Natural killer cell treated with Interleukin-12 subunit alpha and Interleukin-12 subunit beta and Interleukin-15 and Interleukin-18, amount 100 ng/mL, for 72 hours (primary cell): ENCODE results near the gene XXYLT1. TPM values are rescaled to one million over a fixed set of nuclear protein-coding genes. Genes with fewer than 3 reads are reported as not detected.

Source experiments
- ATAC-seq, 2 donors: fragments of 150-1000 bp; cut with Tn5 transposase in 1 of 2; sonication (Bioruptor Pico), chemical (Tn5 transposase) in 1 of 2; 2 replicates each; pipeline ENCODE4 v1.10.0; 2021
- DNase-seq: peaks from one replicate; pipeline ENCODE4 v3.0.0; 2022; ENCODE audit warnings: low spot score
- H3K27ac Mint-ChIP-seq, 2 donors: 1 replicate in 1 of 2; 2 replicates in 1 of 2; pipeline ENCODE4 v1.8.0; 2022; ENCODE audit warnings: mixed read lengths in 2 of 2, mild to moderate bottlenecking in 1 of 2, moderate library complexity in 1 of 2
- H3K27me3 Mint-ChIP-seq, 2 donors: 1 replicate in 1 of 2; 2 replicates in 1 of 2; pipeline ENCODE4 v1.8.0; 2022; ENCODE audit warnings: mixed read lengths in 2 of 2
- H3K36me3 Mint-ChIP-seq: one replicate; pipeline ENCODE4 v1.8.0; 2022; ENCODE audit warnings: mixed read lengths
- H3K4me1 Mint-ChIP-seq, 2 donors: 1 replicate in 1 of 2; 2 replicates in 1 of 2; pipeline ENCODE4 v1.8.0; 2022; ENCODE audit warnings: low read depth in 2 of 2, mixed read lengths in 2 of 2, mild to moderate bottlenecking in 1 of 2
- H3K4me3 Mint-ChIP-seq: one replicate; pipeline ENCODE4 v1.8.0; 2022; ENCODE audit warnings: mixed read lengths
- H3K9me3 Mint-ChIP-seq: 2 replicates; pipeline ENCODE4 v1.8.0; 2022; ENCODE audit warnings: mixed read lengths
- total RNA-seq, 2 donors: library from RNA; stranded (reverse); gene quantifications; one replicate each; pipeline ENCODE4 v1.2.3, GENCODE V29; 2022

Gene XXYLT1
- total RNA-seq, 2 donors from 2014 or later: 10.5 to 16.2 TPM

GRCh38 chr3:195179776-195180489 is 91.0 kb downstream of the XXYLT1 start:
- no peaks in the 10 kb centered on the region for H3K36me3 Mint-ChIP-seq
- no peak for DNase-seq
- peaks cover 6 to 13% of the 10 kb centered on the region in 2 donors for H3K4me1 Mint-ChIP-seq
- no peaks in the 10 kb centered on the region for H3K27me3 Mint-ChIP-seq
- no peak overlapping the region for H3K4me3 Mint-ChIP-seq
- peak in 1 of 2 donors; percentile 35 for ATAC-seq
- no peak overlapping the region for H3K27ac Mint-ChIP-seq
- H3K9me3 Mint-ChIP-seq: no peaks in the 10 kb centered on the region

DNA sequence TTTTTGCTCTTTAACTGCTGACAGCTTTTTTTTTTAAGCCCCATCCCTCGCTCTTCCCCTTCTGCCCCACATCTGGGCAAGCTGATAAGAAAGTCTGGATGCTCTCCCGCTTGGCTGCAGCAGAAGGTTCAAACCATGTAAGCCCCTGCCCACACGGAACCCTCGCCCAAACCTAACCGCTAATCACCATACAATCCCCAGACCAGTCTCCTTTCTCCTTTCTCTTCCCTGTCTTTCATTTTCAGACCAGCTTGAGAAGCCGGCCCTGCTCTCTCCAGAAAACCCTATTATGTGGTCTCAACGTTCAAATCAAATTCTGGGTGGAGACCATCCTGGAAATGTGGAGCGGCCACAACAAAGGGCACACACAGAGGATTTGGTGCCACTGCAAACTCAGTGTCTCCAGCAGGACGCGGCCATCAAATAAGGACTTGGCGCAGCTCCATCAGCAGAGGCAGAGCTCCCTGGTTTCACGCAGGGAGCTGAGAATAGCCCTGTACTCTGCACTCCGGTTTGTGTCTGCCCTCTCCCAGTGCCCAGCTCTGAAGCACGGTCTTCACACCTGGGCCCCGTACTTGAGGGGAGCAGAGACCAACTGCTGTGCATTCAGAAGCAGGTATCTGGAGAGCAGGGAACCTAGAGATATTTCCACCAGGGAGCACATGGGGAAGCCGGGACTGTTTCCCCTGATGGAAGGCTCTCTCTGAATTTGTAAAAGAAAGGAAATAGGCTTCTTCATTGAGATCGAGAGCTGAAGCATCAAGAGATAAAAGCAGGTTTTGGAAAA is 92.6 kb downstream of the XXYLT1 start:
- no peak for DNase-seq
- no peaks in the 10 kb centered on the region for H3K36me3 Mint-ChIP-seq
- H3K4me1 Mint-ChIP-seq: peaks cover 4 to 8% of the 10 kb centered on the region in 2 donors
- no peak for ATAC-seq
- H3K4me3 Mint-ChIP-seq: no peak overlapping the region
- H3K27ac Mint-ChIP-seq: peak overlapping the region in 1 of 2 donors; percentile 10
- H3K9me3 Mint-ChIP-seq: no peaks in the 10 kb centered on the region
- H3K27me3 Mint-ChIP-seq: peaks cover 0 to 2% of the 10 kb centered on the region in 2 donors

DNA sequence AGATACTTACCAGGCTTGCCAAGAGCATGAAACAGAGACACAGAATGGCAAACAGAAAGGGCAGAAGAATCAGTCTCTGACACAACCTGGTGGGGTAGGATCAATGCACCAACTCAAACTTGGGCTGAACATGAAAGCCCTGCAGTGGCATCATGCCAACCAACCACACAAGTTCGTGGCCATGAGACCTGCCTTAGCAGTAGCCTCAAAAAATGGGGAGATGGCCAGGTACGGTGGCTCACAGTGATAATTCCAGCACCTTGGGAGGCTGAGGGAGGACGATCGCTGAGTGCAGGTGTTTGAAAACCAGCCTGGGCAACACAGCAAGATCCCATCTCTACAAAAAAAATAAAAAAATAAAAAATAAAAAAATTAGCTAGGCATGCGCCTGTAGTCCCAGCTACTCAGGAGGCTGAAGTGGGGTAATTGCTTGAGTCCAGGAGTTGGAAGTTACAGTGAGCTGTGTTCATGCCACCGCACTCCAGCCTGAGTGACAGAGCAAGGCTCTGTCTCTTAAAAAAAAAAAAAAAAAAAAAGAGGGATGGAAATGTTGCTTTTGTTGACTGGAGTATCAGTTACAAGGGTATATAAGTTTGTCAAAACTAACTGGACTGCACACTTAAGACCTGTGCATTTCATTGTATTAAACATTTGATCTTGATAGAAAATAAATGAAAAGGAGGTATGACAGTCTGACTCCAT is 93.4 kb downstream of the XXYLT1 start:
- no peaks in the 10 kb centered on the region for H3K9me3 Mint-ChIP-seq
- peaks cover 4 to 8% of the 10 kb centered on the region in 2 donors for H3K4me1 Mint-ChIP-seq
- H3K4me3 Mint-ChIP-seq: no peak overlapping the region
- DNase-seq (no peak), ATAC-seq (no peak)
- no peak overlapping the region for H3K27ac Mint-ChIP-seq
- peaks cover 0 to 2% of the 10 kb centered on the region in 2 donors for H3K27me3 Mint-ChIP-seq
- no peaks in the 10 kb centered on the region for H3K36me3 Mint-ChIP-seq

DNA sequence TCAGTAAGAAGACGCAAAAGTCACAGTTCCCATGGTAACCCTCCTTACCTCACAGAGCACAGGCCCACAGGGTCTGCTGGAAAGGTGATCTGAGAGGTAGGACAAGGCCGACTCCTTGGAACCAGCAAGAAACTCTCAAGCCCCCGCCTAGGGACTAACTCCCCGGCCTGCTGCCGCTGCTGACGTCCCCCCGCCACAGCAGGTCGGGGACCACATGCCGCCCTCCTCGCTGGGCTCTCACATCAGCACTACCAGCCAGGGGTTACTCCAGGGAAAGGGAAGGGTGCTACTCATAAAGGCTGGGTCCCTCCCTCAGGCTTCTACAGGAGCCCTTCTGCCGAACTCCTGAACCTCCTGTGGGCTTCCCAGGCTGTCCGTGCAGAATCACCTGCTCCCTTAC is 94.2 kb downstream of the XXYLT1 start:
- Mint-ChIP-seq H3K36me3 (no peaks in the 10 kb centered on the region), H3K4me3 (no peak overlapping the region), H3K4me1 (peaks cover 4 to 8% of the 10 kb centered on the region in 2 donors), H3K27me3 (peaks cover 0 to 2% of the 10 kb centered on the region in 2 donors), H3K27ac (no peak overlapping the region), H3K9me3 (no peaks in the 10 kb centered on the region)
- no peak for DNase-seq
- ATAC-seq: no peak

DNA sequence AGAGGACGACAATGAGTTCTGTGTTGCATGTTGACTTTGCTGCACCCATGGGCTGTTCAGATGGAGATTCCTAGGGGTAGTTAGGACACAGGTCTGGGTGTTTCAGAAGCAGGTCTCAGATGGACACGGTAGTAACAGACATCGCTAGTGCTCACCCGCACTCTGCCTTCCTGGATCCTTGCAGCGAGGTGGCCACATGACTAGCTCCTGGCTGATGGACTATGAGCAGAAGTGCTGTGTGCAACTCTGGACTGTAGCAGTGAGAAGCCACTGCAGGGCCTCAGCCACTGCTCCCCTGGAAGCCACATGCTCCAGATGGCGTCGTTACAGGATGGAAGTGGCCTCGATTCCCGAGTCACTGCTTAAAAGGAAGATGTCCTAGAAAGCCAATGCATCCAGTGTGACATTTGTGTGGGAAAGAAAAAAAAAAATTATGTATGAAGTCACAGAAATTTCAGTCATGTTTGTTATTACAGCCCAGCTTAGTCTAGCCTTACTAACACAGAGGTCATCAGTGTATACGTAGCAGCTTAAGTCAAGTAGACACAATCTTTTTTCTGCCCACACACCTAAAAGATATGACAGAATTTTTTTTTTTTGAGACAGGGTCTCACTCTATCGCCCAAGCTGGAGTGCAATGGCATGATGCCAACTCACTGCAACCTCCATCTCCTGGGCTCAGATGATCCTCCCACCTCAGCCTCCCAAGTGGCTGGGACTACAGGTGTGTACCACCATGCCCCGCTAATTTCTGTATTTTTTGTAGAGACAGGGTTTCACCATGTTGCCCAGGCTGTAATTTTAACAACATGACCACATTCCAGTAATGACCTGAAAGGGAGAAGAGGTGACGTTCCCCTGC is 95.3 kb downstream of the XXYLT1 start:
- Mint-ChIP-seq H3K9me3 (no peaks in the 10 kb centered on the region), H3K4me1 (peaks cover 4 to 8% of the 10 kb centered on the region in 2 donors), H3K27me3 (peaks cover 0 to 2% of the 10 kb centered on the region in 2 donors), H3K4me3 (no peak overlapping the region), H3K27ac (no peak overlapping the region), H3K36me3 (no peaks in the 10 kb centered on the region)
- DNase-seq (no peak), ATAC-seq (no peak)

- Mint-ChIP-seq H3K27ac (peak overlapping the region in 1 of 2 donors; percentile 63), H3K9me3 (no peaks in the 10 kb centered on the region), H3K36me3 (no peaks in the 10 kb centered on the region), H3K4me3 (no peak overlapping the region), H3K27me3 (peaks cover 0 to 2% of the 10 kb centered on the region in 2 donors), H3K4me1 (peaks cover 4 to 8% of the 10 kb centered on the region in 2 donors)
- no peak for ATAC-seq
- DNase-seq: no peak
These were observed 95.9 kb downstream of the XXYLT1 start for GRCh38 chr3:195175076-195175475.

DNA sequence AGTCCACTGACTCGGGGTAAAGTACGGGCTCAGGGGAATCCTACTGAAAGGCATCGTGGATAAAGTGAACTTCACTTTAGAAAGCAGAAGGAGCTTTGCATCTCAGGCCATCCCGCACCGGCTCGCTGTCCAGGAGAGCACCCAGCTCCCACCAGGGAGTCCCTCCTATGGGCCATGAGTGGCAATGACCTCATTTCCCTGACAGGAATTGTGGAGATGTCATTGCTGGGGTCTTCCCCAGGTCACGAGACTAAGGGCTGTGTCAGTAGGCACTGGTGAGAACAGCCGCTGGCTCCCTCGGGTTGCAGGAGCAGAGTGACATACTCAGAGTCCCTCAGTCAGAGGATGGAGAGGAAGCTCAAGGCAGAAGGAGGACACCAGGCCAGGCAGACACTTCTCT is 97.3 kb downstream of the XXYLT1 start:
- Mint-ChIP-seq H3K4me1 (peaks cover 4 to 8% of the 10 kb centered on the region in 2 donors), H3K4me3 (no peak overlapping the region), H3K36me3 (no peaks in the 10 kb centered on the region), H3K27me3 (peaks cover 0 to 2% of the 10 kb centered on the region in 2 donors), H3K27ac (no peak overlapping the region), H3K9me3 (no peaks in the 10 kb centered on the region)
- ATAC-seq: no peak
- DNase-seq: no peak

DNA sequence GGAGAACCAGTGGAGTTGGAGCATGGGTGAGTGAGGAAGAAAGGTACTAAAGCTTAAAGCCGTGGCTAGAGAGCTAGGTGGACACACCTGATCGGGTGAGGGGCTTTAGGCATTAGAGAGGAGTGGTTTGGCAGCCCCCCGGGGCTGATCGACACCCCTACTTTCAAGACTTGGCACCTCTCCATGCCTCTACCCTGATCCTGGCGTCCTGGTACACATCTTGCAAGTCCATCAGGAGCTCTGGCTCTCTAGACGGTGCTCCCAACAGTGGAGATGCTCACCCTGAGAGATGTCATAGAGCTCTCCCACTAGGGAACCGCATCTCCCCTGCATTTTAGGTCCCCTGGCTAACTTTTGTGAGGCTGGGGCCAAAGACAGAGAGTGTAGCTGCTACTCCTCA is 98.1 kb downstream of the XXYLT1 start:
- no peaks in the 10 kb centered on the region for H3K36me3 Mint-ChIP-seq
- peaks cover 0 to under 1% of the 10 kb centered on the region in 2 donors for H3K4me1 Mint-ChIP-seq
- H3K27me3 Mint-ChIP-seq: peaks cover 0 to 2% of the 10 kb centered on the region in 2 donors
- H3K4me3 Mint-ChIP-seq: no peak overlapping the region
- ATAC-seq: no peak
- DNase-seq: no peak
- H3K27ac Mint-ChIP-seq: no peak overlapping the region
- H3K9me3 Mint-ChIP-seq: no peaks in the 10 kb centered on the region

DNA sequence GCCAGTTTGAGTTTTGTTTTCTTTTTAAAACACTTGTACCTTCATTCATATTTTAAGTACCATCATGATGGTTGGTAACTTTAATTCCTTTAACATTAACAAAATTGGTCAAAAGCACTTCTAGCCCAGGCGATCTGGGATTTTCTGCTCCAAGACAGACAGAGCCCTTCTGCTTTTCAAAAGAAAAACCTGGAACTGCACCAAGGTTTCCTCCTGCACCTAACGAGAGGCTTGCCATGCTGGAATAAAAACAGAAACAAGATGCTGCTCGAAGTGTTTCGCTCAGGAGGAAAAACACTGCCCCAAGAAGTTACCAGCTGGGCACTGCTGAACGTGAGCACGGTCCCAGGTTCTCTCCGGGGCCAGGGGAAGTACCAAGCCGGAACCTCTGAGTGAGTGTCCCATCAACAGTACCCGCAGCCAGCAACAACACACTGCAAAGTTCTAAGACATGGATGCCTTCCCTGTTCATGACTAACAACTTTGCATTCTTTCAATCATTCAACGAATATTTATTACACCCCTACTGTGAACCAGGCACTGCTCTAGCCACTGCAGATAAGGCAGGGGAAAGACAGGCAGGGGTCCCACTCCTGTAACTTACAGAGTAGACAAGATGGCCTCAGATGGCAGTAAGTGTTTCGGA is 98.8 kb downstream of the XXYLT1 start:
- no peak overlapping the region for H3K27ac Mint-ChIP-seq
- H3K27me3 Mint-ChIP-seq: peaks cover 0 to 2% of the 10 kb centered on the region in 2 donors
- ATAC-seq: no peak
- DNase-seq: no peak
- H3K9me3 Mint-ChIP-seq: no peaks in the 10 kb centered on the region
- H3K4me3 Mint-ChIP-seq: no peak overlapping the region
- no peaks in the 10 kb centered on the region for H3K36me3 Mint-ChIP-seq
- H3K4me1 Mint-ChIP-seq: no peaks in the 10 kb centered on the region

- H3K27me3 Mint-ChIP-seq: peaks cover 0 to 2% of the 10 kb centered on the region in 2 donors
- ATAC-seq (no peak), DNase-seq (no peak)
- no peaks in the 10 kb centered on the region for H3K36me3 Mint-ChIP-seq
- H3K9me3 Mint-ChIP-seq: no peaks in the 10 kb centered on the region
- no peak overlapping the region for H3K27ac Mint-ChIP-seq
- H3K4me1 Mint-ChIP-seq: no peaks in the 10 kb centered on the region
- H3K4me3 Mint-ChIP-seq: no peak overlapping the region
These were observed 99.7 kb downstream of the XXYLT1 start for GRCh38 chr3:195171093-195171873.

GRCh38 chr3:195170496-195170895 is 100.5 kb downstream of the XXYLT1 start:
- no peaks in the 10 kb centered on the region for H3K9me3 Mint-ChIP-seq
- H3K27ac Mint-ChIP-seq: no peak overlapping the region
- no peaks in the 10 kb centered on the region for H3K36me3 Mint-ChIP-seq
- DNase-seq: no peak
- peaks cover 0 to 2% of the 10 kb centered on the region in 2 donors for H3K27me3 Mint-ChIP-seq
- no peaks in the 10 kb centered on the region for H3K4me1 Mint-ChIP-seq
- H3K4me3 Mint-ChIP-seq: no peak overlapping the region
- no peak for ATAC-seq

- ATAC-seq (no peak), DNase-seq (no peak)
- H3K27me3 Mint-ChIP-seq: no peaks in the 10 kb centered on the region
- H3K36me3 Mint-ChIP-seq: no peaks in the 10 kb centered on the region
- H3K27ac Mint-ChIP-seq: no peak overlapping the region
- no peaks in the 10 kb centered on the region for H3K9me3 Mint-ChIP-seq
- no peak overlapping the region for H3K4me3 Mint-ChIP-seq
- peaks cover 8 to 9% of the 10 kb centered on the region in 2 donors for H3K4me1 Mint-ChIP-seq
These were observed 101.8 kb downstream of the XXYLT1 start for GRCh38 chr3:195169011-195169649.
